ENCODE results near the gene HEXIM2. TPM values are rescaled to one million over a fixed set of nuclear protein-coding genes. Genes with fewer than 3 reads are reported as not detected.

HEXIM2 gene
- total and polyA plus RNA-seq, 2 of the 4 experiments (the other 2 are of a cell fraction), result 4.5 to 6.1 TPM

- POLR2A ChIA-PET (ENCODE audit: unreplicated experiment), result no interaction called here
- BruUV-seq (replicated peaks), result no TSS peak
- H2BK20ac ChIP-seq (ENCODE audit: low read depth, low read length), result peak within 1 kb of the TSS; percentile 52
These were observed 29.4 kb upstream of the HEXIM2 start, which contains the start of gene PLCD3 for GRCh38 chr17:45132320-45132571. PLCD3 (minus strand) TSS chr17:45132515; CDS start chr17:45132410, 105 bp downstream.

More at GRCh38 chr17:45132320-45132571, 29.4 kb upstream of the HEXIM2 start, which contains the start of gene PLCD3:
- peak within 1 kb of the TSS; percentile 21 for H4K5ac ChIP-seq (ENCODE audit: low read depth, low read length)
- H3K4me2 ChIP-seq (ENCODE audit: low read depth, low read length), result peak within 1 kb of the TSS; percentile 94
- intact Hi-C loops (cut with micrococcal nuclease), result loop anchor here (2.0 to 5.0 kb wide), 4 partner anchors 39 to 720 kb away; partner anchors contain the start of gene DCAKD
- H3K9ac ChIP-seq (ENCODE audit: low read depth, low read length), result peak within 1 kb of the TSS; percentile 66
- WGBS, 2 experiments (ENCODE audit: extremely low coverage in 2 of 2, insufficient read length in 1 of 2), result 1% methylated on average over 16 of the region's 36 CpGs; no CpG with 5 or more reads in 1 of the 2 experiments
- H4K8ac ChIP-seq (ENCODE audit: low read depth in 2 of 2, low read length in 2 of 2), result peak within 1 kb of the TSS; percentile 21 to 82; a peak in 2 of 4 replicates
- peak within 1 kb of the TSS; percentile 84 for H3K4me3 ChIP-seq (ENCODE audit: insufficient read depth, low read depth, low read length)
- in situ Hi-C loops (cut with MboI; ENCODE audit: low sequenced_read_pairs), result no loop called here
- H3K79me1 ChIP-seq (ENCODE audit: low read depth in 1 of 2, low read length in 2 of 2), result peaks cover 31 to 54% of the 10 kb centered on the region in 2 experiments
- peak within 1 kb of the TSS; percentile 44; the same call in 1 of the 3 replicates for H2BK15ac ChIP-seq (ENCODE audit: low read depth, low read length)
- dilution Hi-C loops (cut with HindIII; ENCODE audit: low sequenced_read_pairs, unreplicated experiment), result no loop called here
- peak within 1 kb of the TSS; percentile 84 for H3K4ac ChIP-seq (ENCODE audit: low read depth, low read length)
- no peak for ATAC-seq (ENCODE audit: low read depth)
- no peaks in the 10 kb centered on the region for H3K27me3 ChIP-seq (ENCODE audit: control insufficient read depth, insufficient read depth, low read length)
- peaks cover 37% of the 10 kb centered on the region for H3K4me1 ChIP-seq (ENCODE audit: control insufficient read depth, insufficient read depth, low read length)
- no peaks in the 10 kb centered on the region for H3K9me3 ChIP-seq (ENCODE audit: control insufficient read depth, insufficient read depth, low read length)
- H4K91ac ChIP-seq (ENCODE audit: insufficient read depth, low read depth, low read length), result peak within 1 kb of the TSS; percentile 62
- CTCF ChIA-PET, result interaction anchor here (0.6 to 1.6 kb wide), 2 partner anchors 19 to 39 kb away, joined by 3 read pairs; no protein-coding TSS in a partner anchor
- peak within 1 kb of the TSS; percentile 88 for H3K27ac ChIP-seq (ENCODE audit: insufficient read depth, low read length)
- no peak for TF ChIP-seq RAD21 (IDR thresholded peaks at IDR 0.05; ENCODE audit: low read length)
- TF ChIP-seq MXI1 (IDR thresholded peaks at IDR 0.05; ENCODE audit: borderline replicate concordance, low read depth, low read length), result no peak
- no peak for TF ChIP-seq FOS (IDR thresholded peaks at IDR 0.05; ENCODE audit: low read depth, low read length)
- TF ChIP-seq POLR2A (IDR thresholded peaks at IDR 0.05; ENCODE audit: low read depth, low read length), result no peak
- no peak; the same call in 1 of the 2 replicates for TF ChIP-seq MAZ (IDR thresholded peaks at IDR 0.05; ENCODE audit: borderline replicate concordance, low read depth, low read length)
- no peak for TF ChIP-seq SMC3 (IDR thresholded peaks at IDR 0.05; ENCODE audit: low read depth, low read length)
- no peak for TF ChIP-seq MAFK (IDR thresholded peaks at IDR 0.05; ENCODE audit: low read depth, low read length)
- TF ChIP-seq NFE2L2 (IDR thresholded peaks at IDR 0.05; ENCODE audit: low read depth, low read length), result no peak
- H2AK5ac ChIP-seq (ENCODE audit: low read depth, low read length), result peak within 1 kb of the TSS; percentile 90
- H3K14ac ChIP-seq (replicated peaks; ENCODE audit: low read depth, low read length), result peak within 1 kb of the TSS; percentile 96
- peaks cover 9% of the 10 kb centered on the region; the same call in 1 of the 2 replicates for H4K20me1 ChIP-seq (ENCODE audit: insufficient read depth, low read length)
- DNase-seq, result no peak
- peak within 1 kb of the TSS; percentile 45; the same call in 1 of the 2 replicates for H3K18ac ChIP-seq (ENCODE audit: low read depth, low read length)
- peak within 1 kb of the TSS; percentile 94 for H2AFZ ChIP-seq (replicated peaks; ENCODE audit: low read length, poor library complexity)
- H3K56ac ChIP-seq (ENCODE audit: extremely low read depth, insufficient read depth, low read length), result no peak within 1 kb of the TSS; the same call in 1 of the 2 replicates
- H2AK9ac ChIP-seq (replicated peaks; ENCODE audit: low read depth, low read length, poor library complexity), result peak within 1 kb of the TSS; percentile 97
- peak within 1 kb of the TSS; percentile 79 for H2BK5ac ChIP-seq (ENCODE audit: low read depth, low read length, poor library complexity, severe bottlenecking)
- H3K36me3 ChIP-seq (ENCODE audit: control insufficient read depth, insufficient read depth, low read length), result no peaks in the 10 kb centered on the region
- H2BK120ac ChIP-seq (ENCODE audit: low read depth, low read length), result peak within 1 kb of the TSS; percentile 37; the same call in 1 of the 2 replicates
- peaks cover 26% of the 10 kb centered on the region for H3K9me1 ChIP-seq (ENCODE audit: insufficient read depth, low read length)
- peak within 1 kb of the TSS; percentile 90 for H3K23ac ChIP-seq (ENCODE audit: low read depth, low read length)

Measured in IMR-90 (cell line).